SW 1271 (cell line): ENCODE data around the gene TACR1.
"Not testable (repeated sequence)": the region's sequence is repeated elsewhere in the genome, so short reads cannot be mapped to it uniquely, and the experiment has no call there.

Experiments used
- DNase-seq, 2 experiments: peaks; one replicate each; lab custom pipeline; 2025; lab: John Stamatoyannopoulos, UW

TACR1 gene

DNA sequence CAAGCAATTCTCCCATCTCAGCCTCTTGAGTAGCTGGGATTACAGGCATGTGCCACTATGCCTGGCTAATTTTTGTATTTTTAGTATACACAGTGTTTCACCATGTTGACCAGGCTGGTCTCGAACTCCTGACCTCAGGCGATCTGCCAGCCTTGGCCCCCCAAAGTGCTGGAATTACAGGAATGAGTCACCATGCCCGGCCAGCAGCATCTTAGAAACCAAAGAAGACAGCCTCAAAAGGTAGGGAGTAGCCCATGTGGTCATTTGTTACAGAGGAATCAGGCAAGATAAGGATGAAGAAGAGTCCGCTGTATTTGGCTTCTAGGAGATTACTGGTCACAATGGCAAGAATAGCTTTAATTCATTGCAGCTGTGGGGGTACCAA lies 53.1 kb downstream of the TACR1 start:
- DNase-seq = not testable (repeated sequence)

DNA sequence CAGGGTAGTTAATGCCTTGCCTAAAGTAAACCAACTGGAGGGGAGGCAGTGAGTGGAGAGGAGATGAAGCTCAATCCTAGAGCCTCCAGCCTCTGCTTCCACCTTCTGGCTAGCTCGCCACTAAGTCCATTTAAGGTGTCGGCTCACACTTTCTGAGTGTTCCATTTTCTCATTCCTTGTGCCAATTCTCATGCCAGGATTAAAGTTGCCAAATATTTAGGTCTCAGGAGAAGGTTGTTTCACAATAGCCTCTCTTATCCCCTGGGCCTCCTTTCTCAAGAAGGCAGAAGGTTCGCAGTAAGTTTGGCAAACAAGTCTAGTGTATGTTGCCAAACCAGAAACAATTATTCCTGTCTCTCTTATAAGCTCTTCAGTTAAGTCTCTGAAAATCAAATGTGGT lies 57.2 kb downstream of the TACR1 start:
- DNase-seq = no peak

DNA sequence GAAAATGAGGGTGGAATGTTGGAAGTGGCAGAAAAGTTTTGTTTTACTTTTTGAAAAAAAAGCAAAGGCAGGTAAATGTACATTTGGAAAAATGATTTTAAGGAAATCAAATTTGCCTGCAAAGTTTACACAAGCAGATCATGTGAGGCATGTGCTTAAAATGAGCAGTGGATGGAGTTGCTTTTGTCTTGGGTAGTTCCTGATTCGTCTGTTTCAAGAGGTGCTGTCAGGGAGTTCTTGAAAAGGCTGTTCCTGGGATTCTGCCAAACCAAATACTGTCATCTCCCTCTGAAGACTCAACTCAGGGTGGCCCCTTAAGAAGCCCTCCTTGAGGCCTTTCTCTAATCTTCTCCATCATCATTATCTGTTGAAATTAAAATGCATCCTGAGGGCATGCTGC lies 59.0 kb downstream of the TACR1 start:
- DNase-seq = no peak

GRCh38 chr2:75139171-75139570 lies 60.1 kb downstream of the TACR1 start:
- no peak for DNase-seq

- DNase-seq = no peak
Measured at GRCh38 chr2:75138528-75138927, 60.8 kb downstream of the TACR1 start.

GRCh38 chr2:75135776-75136400 lies 63.4 kb downstream of the TACR1 start:
- no peak for DNase-seq

DNA sequence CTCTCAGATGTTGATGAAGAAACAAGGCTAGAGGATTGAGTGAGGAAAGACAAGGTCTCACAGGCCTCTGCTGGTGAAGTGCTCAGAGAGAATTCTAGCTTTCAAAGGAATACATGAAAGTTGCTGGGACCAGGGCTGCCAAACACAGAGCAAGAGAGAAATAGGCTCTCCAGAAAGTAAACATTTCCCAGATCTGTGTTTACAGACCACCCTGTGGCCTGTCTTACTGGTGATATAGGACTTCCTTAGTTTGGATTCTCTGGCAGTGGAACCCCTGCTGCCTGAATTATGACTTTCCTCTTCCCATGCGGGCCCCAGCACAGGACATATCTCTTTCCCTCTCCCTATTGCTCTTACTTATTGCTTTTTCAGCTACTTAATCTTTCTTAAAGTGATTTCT lies 64.5 kb downstream of the TACR1 start:
- DNase-seq = no peak

GRCh38 chr2:75133621-75134570 lies 65.4 kb downstream of the TACR1 start:
- no peak for DNase-seq

- DNase-seq = no peak
Measured at GRCh38 chr2:75130171-75130570, 69.1 kb downstream of the TACR1 start.

GRCh38 chr2:75123876-75124275 lies 75.4 kb downstream of the TACR1 start:
- no peak for DNase-seq

DNA sequence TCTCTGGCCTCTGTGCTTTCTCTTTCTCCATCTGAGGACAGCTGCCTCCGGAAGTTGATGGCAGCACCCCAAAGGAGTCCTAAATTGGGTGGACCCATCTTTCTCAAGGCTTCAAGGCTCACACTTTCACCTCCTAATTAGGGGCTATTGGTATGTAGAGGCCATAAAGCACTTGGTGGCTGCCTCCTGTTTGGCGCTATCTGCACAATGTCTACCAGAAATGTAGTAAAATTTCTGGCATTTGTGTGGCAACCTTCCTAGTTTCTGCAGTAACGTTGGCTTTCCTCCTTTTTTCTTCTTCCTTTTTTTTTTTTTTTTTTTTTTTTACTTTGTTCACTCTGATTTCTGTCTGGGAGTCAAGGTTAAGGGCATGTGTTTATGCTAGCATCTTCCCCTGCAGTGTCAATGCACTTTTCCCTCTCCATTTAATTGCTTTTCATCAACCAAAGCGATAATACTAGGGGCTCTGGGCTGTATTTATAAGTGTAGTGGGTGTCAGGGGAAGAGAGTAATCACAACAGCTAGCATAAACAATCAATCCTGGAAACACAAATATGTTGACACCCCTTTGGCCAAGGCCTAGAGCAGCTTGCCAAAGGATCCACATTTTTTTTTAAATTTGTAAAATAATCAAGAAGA lies 86.0 kb downstream of the TACR1 start:
- DNase-seq = no peak

GRCh38 chr2:75108937-75109482 lies 90.3 kb downstream of the TACR1 start:
- DNase-seq = no peak

DNA sequence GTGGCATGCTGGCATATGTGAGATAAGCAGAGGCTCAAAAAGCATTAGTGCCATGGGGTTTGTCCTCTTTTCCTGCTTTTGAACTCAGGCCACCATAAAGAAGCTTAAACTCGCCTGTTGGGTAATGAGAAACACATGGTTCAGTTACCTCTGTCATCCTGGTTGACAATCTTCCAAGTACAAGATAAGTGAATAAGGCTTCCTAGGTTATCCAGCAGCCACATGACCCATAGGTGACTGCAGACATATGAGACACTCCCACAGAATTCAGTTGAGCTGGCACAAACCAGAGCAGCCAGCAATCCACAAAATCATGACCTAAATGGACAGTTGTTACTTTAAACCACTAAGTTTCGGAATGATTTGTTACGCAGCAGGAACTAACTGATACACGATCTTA lies 97.3 kb downstream of the TACR1 start:
- DNase-seq = no peak

- no peak for DNase-seq
Measured at GRCh38 chr2:75100801-75101151, 98.5 kb downstream of the TACR1 start.

DNA sequence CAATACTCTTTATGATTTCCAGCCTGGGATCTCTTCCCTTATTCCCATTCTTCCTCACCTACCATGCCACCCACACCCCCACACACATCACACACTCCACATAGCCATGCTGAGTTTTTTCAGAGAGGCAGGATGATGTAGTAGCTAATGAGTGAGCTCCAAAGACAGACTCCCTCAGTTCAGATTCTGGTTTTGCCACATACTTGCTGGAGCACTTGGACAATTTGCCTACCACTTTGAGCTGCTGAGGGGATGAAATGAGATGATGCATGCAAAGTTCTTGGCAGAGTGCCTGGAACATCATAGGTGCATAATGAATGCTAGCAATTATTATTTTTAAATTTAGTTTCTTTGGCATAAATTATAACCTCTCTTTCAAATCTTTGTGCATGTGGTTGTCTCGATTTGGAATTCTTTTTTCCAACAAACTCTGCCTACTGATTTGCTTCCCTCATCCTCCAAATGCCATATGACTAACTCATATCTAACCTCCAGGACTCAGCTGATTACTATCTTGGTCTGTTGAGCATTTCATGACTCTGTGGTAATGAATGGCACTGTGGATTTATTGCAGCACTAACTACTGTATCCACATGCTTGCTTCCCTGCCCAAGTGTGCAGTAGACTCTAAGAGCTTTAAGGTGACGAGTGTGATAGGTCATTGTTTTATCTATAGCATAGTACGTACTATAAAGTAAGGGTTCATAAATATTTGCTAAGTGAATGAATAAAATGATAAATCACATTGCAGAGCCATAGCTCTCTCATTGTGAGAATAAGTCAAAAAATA lies 99.1 kb downstream of the TACR1 start:
- DNase-seq = peak in 1 of 2 experiments; percentile 33

DNA sequence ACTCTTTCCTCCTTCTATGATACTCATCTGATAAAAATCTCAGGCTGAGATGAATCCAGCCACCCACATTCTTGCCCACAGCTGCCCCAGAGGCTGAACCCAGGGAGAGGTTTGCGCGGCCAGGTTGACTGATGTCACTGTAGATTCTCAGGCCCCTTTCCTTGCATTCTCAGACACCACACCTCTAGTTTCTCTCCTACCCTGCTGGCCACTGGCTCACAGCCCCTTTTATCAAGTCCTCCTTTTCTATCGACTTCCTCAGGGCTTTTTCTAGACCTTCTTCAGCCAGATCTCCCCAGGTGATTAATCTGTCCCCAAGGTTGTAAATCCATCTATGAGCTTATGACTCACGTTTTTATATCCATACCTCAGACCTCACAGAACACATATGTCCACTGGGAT lies 99.8 kb downstream of the TACR1 start:
- no peak for DNase-seq

DNA sequence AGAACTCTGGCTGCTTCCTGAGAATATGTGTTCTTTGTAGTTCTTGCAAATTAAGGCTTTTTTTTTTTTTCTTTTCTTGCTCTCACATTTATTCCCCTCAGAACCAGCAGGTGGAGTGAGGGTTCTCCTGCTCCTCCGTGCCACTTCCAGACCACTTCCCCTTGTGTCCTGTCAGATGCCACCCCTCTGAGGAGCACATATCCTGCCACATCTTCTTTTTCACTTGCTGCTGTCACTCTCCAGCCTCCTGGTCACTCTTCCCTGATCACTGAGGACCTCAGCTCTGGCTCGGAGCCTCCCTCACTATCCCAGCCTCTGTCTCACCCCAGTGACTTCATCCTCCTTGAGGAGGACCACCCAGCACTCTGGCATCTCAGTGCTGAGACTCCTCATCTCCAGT lies 100.5 kb downstream of the TACR1 start:
- peak in 1 of 2 experiments; percentile 27 for DNase-seq

- DNase-seq = no peak
Measured at GRCh38 chr2:75097831-75098230, 101.5 kb downstream of the TACR1 start.

DNA sequence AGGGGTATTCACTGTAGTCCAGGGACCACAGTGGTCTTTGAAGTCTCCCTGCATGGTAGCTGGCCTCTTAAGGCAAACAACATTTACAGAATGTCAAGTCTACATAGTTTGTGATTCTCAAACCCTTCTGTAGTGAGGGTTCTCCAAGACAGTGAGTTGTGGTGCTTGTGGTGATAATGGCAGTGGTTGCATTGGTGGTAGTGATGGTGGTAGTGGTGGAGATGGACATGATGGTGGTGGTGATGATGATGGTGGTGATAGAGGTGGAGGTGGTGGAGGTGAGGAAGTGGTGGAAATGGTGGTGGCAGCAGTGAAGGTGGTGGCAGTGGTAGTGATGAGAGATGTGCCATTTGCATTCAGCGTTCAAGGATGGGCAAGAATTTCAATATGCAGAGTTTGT lies 104.9 kb downstream of the TACR1 start:
- DNase-seq = no peak

GRCh38 chr2:75090770-75091515 lies 108.4 kb downstream of the TACR1 start:
- DNase-seq = no peak

DNA sequence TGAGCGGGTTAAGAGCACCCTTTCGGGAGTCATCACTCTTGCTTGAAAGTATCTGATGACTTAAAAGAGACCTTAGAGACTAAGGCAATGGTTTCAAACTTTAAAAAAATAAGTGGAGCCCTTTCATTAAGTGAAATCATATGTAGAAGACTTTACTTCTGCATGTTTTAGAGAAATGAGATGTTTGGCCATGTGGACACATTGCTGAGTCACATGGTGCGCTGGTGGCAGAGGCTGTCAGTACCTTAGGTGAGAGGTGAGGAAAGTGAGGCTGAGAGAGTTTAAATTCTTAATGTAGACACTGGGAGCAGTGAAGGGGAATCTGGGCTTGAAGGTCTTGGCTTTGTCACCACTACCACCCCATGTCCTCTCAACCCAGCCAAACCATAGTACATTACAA lies 109.8 kb downstream of the TACR1 start:
- DNase-seq = no peak
